ELF-1 (cell line): ENCODE data around the gene PLA2R1.

Source experiments
- DNase-seq: peaks from one replicate; pipeline ENCODE4 v3.0.0-alpha.2; 2016; ENCODE audit warnings: low read depth, low spot score

Gene PLA2R1

DNA sequence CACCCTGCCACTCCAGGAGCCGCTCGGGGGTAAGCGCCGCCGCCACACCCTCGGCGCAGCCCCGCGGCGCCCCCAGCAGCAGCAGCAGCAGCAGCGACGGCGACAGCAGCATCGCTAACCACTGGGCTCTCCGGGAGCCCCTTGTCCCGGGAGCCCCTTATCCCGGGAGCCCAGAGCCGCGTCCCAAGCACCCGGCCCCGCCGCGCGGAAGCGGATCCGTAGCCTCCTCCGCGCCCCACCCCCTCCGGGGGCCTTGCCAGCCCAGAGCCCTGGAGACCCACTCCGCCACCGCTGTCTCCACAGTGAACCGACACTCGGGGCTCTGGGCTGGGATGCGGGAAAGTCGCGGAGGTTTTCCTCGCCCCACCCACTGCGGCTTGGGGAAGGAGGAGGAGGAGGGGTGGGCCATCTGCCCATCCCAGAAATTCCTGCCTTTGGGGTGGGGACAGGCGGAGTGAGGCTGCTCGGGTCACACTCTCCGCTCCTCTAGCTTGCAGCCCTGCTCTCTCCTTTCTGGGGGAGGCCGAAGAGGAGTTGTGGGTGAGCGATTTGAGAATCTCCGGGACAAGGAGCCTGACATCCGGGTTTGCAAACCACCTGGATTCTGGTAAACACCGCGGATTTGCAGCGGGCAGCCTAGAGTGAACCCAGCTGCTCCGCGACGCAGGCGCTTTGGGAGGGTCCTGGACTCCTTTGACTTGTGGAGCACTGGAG lies at the start of gene PLA2R1:
Gene PLA2R1, minus strand, starts transcription at position 324 of the 714 bp plus-strand sequence. Its CDS starts 212 bp downstream, at position 112.
- DNase-seq, result peak; percentile 76

DNA sequence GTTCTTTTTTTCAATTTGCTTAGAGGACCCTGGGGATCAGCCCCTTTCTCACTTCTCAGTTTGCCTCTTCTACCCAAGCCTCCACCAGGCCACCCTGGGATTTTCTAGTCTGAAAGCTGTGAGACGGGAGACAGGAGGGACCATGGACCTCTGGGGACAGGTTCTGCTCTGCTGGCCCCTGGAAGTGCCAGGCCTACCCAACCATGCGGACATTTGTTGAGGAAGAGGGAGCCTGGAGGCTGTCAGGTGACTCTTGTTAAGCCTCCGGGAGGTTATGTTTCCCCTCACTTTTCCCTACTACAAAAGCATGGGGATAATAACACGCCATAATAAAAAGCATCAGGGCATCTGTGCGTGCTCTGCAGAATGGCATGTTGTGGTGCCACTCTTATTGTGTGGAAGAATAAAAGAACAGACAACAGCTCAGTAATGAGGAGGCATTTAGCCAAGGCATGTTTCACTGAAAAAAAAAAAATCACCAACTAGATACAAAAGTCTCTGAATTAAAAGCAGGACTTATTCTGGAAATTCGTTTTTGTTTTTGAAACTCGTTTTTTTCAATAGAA lies 48.3 kb upstream of the PLA2R1 start:
- no peak for DNase-seq

DNA sequence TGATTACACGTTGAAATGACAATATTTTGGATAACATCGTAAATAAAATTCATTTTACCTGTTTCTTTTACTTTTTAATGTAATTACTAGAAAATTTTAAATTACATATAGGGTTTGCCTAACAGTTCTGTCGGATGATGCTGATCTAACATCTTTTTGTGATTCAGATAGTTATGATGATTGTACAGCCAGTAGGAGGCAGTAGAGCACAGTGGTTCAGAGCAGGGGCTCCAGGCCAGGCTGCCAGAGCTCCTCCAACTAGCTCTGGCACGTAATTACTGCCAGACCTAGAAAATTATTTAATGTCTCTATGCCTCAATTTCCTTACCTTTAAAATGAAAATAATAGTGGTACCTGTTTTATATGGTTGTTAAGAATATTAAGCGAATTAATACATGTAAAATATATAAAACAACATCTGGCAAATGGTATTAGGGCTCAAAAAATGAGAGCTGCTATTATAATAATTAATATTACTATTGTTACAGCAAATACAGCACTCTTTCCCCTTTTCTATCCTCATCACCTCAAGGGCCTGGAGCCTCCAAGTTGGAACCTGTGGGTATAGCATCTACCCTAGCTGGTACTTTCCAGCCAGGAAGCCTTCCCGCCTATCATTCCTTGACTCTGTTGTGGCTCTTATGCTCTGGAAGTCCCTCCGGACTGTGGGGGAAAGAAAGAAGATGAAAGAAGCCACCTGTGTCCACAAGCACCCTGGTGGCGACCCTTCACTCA lies 47.7 kb upstream of the PLA2R1 start:
- DNase-seq, result peak; percentile 67

DNA sequence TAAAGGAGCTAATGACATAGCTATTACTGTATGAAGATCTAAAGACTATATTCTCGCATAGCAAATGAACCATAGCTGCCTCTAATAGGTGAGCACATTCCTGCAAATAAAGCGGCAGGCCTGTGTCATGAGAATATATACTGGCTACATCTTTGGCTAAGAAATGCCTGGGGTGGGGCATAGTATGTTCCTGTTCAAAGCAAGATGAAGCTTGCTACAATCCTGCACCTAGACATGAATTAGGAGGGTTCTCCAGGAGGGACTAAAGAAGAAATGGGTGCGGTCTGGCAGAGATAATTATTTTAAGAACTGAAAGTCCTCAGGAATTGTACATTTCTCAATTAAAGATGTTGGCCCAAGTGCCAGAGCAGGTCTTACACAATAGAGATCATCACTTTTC lies 46.8 kb upstream of the PLA2R1 start:
- no peak for DNase-seq

DNA sequence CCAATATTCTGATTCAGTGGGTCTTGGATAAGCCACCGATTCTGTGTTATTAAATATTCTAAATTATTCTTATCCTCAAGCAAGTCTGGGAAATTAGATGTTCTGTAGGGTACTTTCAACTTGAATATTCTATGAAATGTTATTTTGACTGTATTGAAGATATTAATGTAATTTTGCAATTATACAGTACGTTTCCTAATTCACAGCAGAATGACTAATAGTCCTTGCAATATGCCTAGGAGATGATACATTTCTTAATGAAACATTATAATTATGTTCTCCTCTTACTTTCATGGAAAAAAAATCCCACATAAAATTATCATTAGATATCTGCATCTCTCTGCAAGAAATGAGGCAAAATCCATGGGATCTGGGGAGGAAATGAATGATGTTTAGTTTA lies 46.2 kb upstream of the PLA2R1 start:
- no peak for DNase-seq

DNA sequence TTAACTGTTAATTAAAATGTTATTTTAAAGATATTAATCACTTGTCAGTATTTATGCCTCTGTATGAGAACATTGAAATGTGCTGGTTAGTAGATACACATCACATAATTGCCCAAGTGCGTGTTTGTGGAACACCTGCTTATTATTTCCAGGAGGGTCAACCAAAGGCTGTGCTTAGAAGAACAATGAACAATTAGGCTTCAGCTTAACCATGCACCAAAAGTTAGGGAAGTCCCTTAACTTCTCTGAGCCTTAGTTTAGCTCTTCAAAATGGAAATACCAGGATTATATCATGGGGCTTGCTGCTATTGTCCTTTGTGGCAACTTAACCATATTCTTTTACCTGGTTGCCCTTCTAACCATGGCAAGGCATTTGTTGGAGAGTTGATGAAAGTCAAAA lies 43.0 kb upstream of the PLA2R1 start:
- no peak for DNase-seq

DNA sequence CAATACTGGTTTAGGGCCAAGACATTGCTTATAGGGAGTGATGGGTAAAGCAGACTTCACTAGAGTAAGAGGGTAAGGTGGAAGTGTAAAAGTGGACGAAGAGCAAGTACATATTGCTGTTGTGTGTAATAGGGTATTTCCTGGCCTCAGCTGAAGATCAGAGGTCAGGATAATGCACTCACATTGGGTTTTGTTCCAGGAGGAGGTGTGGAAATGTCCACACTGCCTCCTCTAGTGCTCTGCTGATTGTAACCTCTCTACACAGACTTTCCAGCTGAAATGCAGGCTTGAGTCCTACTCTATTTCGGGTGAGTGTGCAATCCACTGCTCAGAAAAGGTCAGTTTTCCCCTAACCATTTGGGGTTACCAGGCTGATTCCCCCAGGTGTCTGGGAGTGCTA lies 41.7 kb upstream of the PLA2R1 start:
- DNase-seq, result no peak

DNA sequence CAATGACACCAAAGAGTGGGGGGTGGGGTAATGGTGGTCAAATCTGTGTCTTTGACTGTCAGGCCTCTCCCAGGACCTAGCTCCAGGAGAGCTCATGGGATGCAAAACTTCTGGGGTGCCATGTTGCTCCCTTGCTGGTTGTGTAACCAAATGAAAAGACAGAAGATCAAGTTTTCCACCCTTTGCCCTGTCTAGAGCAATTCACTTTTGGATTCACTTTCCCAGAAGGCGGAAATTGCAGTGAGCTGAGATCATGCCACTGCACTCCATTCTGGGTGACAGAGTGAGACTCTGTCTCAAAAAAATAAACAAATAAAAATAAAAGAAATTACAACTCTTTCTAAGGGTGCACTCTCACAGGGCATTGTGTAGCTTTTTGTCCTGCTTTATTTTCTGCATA lies 34.9 kb upstream of the PLA2R1 start:
- DNase-seq, result no peak

DNA sequence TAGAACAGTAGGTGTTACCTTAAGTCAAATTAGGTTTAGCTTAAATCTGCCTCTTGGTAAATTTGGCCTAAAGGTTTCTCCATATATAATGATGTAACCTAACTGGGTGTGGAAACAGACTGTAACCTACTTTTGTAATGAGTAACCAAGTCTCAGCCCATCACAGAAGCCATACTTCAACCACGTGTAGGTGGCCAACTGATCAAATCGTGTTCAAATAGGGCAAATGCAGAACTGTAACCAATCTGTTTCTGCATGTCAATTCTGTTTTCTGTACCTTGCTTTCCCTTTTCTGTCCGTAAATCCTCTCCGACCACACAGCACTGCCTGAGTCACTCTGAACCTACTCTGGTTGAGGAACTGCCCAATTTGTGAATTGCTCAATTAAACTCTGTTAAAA lies 34.0 kb upstream of the PLA2R1 start:
- no peak for DNase-seq

DNA sequence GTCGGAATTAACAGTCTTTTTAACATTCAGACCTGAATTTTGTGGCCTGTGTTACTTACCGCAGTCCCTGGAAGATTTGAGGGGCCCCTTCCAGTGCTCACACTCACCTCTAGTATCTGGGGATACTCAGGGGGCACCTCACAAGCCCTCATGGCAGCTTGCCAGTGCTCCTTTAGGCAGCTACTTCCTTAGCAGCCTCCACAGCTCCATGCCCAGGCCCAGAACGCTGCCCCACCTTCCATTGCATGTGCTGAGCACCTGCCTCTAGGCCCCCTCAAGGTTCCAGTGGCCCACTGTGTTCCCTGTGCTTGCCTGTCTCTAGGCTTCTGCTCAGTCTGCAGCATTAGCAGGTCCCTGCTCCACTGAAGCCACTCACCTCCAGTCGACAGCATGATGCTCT lies 30.0 kb upstream of the PLA2R1 start:
- no peak for DNase-seq

DNA sequence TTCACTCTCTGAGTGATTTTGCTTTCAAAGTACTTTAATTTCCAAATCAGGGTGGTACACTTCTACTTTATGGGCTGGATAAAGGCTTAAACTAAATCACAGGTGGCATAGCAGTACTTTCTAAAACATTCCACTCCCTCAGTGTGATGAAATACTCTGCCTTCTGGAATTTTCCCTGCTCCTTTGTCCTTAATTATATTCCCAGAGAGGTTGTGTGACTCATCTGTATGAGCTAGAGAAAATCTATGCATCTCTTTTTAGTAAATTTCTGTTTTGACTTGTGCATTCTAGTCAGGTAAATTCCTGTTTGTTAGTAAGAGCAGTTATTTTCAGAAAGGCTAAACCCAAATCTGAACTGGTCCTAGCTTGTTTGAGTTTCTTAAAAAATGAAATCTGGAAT lies 29.0 kb upstream of the PLA2R1 start:
- DNase-seq, result no peak

DNA sequence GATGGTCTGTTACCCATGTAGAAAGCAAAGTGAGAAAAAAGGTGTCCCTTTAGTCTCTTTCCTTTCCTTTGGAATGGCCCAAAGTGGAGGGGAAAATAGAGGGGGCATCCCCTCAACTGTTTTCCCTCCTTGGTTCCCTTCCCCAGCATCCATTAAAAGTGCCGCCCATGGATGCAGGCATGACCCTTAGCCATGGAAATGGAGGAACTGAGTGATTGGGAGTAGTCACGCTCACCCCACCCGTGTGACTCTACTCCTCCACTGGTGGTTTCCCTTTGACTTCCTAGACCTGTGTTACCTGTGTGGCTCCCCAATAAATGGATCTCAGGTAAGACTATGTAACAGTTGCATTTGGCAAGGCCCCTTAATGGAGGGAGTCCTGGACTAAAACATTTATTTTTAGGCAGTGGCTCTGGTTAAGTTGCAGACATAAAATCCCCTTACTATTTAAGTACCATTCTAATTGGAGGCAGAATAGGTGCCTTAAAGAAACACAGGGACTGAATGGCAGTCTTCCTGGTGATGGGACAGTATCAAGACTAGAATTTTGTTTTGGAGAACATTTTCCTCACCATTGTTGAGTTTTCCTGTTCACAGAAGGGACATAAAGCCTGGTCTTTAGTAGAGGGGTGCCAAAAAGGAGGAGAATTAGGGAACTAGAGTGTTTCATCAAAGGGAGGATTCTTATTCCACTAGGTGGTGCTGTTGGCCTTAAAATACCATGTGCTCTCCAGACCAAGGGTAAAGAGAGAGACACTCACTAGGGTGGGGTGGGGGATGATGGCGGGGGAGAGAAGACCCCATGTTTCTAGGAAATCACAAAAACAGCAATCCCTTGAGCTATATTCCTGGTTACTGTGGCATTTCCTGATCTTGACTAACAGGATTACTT lies 25.7 kb upstream of the PLA2R1 start:
- DNase-seq, result peak; percentile 26

DNA sequence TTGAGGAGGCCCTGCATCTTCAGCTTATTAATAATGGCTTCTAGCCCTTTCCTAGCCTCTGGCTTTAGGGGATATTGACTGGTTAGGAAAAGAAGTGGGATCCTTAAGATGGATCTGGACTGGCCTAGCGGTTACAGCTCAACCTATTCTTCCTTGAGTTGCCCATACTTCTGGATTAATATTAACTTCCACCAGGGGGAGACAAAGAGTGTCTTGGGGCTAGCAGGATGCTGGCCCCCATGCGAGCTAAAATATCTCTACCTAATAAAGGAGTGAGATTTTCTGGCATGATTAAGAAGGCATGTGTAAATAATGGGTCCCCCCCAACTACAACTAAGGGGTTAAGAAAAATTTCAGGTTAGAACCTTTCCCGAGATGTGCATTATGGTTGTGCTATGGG lies 23.2 kb upstream of the PLA2R1 start:
- DNase-seq, result no peak

DNA sequence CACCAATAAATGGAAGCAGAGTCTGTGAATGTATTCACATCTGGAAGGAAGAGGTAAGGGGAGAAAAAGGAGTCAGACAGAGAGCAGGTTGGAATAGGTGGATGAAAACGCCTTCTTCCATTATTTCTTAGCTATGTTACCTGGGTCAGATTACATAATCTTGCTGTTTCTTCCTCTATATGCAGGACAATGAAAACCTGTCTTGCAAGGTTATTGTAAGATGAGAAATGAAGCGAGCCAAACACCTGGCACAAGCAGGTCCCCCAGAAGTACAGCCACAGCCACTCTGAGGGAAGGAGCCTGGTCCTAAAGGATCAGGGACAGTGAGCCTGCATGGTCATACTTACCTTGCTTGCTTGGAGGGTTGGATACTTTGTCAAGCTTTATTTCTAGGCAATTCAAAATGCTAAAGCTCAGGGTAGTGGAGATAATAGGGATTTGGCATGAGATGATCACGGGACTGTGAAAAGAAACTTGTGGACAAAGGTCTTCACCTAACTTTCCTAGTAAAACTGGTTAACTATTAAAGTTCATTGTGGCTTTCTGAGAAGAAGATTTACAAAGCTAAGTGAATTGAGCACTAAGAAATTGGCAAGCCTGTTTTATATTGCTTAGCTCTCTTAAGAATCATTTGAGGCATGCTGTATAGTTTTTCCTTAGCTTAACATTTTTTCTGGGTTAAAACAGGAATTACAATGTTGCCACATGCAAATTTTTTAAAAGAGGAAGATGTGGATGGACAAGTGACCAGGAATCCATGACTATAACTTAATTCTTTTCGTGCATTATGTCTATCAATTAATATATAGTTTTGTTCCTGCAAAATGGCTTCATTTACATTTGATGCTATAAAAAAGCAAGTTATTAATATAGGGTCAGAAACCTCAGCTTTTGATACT lies 15.7 kb upstream of the PLA2R1 start:
- no peak for DNase-seq

DNA sequence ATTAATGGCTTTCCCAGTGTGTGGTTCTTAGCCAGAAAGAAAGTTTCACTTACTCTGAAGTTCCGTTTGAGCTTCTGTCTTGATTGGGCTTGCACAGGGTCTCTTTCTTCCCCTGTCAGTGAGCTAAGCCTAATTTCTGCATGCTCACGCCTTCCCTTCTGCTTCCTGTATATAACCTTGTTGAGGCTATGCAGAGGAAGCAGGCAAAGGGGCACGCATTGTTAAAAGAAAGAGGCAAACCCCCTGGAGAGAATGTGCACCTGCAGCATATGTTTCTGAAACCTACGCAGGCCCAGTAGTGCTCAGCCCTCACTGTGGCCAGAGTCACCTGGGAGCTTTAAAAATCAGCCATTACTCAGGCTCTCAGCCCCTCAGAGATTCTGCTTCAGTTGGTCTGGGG lies 14.5 kb upstream of the PLA2R1 start:
- DNase-seq, result no peak

DNA sequence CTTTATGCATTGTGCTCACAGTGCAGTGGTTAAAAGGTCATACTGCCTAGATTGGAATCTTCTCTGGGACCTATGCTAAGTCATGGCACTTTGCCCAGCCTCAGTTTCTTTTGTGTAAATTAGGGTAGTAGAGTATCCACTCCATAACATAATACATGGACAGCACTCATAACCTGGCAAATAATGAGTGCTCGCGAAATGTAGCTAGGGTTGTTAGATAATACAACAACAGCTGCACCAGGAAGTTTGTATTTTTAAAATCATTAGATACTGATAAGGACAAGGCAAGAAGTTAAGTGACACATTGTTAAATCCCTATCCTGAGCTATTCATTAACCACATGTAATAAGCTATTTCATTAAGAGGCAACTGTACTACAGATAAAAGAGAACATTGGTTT lies 13.8 kb upstream of the PLA2R1 start:
- DNase-seq, result no peak

DNA sequence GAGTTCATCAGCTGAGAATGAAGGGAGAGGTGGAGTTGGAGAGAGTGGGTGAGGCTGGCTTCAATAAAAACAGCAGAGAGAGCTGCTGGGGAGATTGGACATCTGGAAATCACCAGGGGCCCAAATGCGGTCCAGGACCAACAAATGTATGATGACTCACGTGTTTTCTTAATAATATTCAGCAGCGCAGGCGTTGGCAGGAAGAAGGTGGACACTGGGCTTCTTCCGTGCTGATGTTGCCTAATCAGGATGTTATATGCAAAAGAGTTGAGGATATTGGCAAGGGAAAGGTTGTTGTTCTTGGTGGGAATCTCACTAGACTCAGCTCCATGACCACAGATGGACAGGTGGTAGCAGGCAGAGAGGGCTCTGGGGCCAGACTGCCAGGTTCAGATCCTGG lies 12.8 kb upstream of the PLA2R1 start:
- DNase-seq, result no peak

DNA sequence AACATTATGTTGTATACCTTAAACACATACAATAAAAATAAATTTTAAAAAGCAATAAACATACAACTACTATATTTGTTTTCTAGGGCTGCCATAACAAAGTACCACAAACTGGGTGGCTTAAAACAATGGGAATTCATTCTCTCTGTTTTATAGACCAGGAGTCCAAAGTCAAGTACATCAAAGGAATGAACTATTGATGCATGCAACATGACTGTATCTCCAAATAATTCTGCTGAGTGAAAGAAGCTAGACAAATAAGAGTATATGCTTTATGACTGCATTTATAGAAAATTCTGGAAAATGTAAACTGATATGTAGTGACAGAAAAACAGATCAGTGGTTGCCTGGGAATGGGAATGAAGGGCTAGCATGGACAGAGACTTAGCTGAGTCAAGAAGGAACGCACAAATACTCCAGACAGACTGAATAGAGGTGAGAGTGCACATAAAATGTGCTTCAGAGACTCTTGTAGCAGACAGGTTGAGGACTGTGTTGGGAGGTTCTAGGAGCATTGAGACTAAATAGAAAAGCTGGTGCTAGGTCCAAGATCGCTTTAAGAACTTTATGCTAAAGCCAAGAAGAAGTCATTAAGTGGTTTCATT lies 11.0 kb upstream of the PLA2R1 start:
- DNase-seq, result no peak

DNA sequence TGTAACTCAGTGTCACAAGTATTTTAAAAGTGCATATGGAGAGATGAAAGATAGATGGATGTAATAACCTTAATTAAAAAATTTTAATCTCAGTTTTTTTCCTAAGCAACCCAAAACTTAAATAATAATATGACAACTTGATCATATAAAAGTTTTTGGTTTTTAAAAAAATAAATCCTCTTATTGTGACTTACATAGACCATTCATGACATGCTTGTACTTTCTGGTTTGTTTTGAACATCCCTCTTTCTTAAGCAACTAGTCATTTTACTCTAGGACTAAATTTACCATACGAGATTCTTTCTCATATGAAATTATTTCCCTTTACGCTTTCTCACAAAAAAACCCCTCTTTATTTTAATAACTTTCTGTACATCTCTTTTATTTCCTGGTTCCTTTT lies 6.5 kb upstream of the PLA2R1 start:
- no peak for DNase-seq

DNA sequence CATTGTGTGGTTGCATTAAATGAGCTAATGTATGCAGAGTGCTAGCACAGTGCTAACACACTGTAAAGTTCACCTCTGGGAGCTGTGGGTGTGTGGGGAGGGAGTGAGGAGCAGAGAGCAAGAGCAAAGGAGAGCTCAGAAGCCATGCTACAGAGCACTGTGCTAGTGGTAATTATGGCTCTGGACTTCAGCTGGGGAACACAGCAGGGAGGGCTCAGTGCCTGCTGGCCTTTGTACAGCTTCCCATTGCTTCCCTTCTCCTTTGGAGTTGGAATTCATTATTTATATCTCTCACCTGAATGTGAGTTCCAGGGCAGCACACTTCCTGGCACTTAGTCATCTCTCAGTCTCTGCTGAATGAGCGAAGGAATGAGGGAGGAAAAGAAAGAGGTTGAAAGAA lies 2.5 kb upstream of the PLA2R1 start:
- no peak for DNase-seq
